GM21390 (cell line): ENCODE measurements around the gene C7orf57.
A peak's percentile ranks its signal among the peaks of the same experiment; 100 is the strongest.
"Not testable (repeated sequence)": the region's sequence is repeated elsewhere in the genome, so short reads cannot be mapped to it uniquely, and the experiment has no call there.

Source experiments
- ATAC-seq: cut with Tn5 transposase; IDR thresholded peaks from one replicate; pipeline ENCODE4 v1.9.1; 2021; ENCODE audit not compliant: unreplicated experiment

Gene C7orf57

GRCh38 chr7:48033922-48034321, 1.4 kb upstream of the C7orf57 start:
- no peak for ATAC-seq

DNA sequence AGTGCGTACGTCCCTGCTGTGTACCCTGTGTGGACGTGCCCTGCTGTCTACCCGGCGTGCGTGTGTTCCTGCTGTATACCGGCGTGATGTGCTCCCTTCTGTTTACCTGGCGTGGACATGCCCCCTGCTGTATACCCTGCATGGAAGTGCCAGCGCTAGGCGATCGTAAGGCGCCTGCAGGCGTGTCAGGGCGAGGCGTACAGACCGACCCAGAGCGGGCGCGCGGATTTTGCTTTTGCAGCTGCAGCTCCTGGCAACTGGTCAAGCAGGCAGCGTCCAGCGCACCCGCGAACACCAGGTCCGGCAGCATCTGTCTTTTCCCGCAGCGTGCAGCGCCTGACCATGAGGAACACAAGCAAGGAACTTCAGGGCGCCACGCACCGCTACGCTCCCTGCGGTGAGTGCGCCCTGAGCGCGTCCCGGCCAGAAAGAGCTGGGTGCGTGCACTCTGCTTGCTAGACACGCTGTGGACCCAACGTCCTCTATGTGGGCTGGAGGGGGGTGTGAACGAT, 680 bp downstream of the C7orf57 start:
- peak; percentile 10 for ATAC-seq

- no peak for ATAC-seq
These were observed 3.6 kb downstream of the C7orf57 start for GRCh38 chr7:48038815-48039506.

DNA sequence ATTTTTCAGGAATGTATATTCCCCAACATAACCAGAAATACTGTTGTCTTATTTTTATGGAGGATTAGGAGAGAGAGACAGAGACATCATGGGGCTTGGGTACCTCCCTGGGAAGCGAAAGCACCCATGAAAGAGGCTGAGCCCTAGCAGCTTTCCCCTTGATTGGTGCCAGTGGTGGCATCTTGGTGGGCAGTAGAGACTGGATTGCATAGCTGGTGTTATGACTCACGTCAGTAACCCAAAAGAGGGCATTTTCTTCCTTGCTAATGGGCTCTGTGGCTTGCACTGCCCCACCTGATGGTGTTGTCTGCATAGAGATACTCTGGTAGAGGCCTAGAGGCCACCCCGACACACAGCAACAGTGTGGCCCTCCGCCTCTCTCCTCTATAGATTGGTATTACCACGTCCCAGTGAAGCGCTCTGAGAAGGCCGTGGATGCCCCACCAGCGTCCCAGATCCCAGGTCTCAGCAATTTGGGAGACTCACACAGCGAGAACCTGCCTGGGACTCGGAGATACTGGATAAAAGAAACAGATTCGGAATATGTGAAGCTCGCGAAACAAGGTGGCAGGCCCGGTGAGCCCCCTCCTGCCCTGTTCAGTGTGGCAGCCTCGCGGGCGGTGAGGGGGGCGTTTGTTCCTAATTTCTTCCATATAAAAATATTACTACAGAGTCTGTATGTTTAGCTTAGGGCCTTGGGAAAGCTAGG, 5.8 kb downstream of the C7orf57 start:
- ATAC-seq = no peak

DNA sequence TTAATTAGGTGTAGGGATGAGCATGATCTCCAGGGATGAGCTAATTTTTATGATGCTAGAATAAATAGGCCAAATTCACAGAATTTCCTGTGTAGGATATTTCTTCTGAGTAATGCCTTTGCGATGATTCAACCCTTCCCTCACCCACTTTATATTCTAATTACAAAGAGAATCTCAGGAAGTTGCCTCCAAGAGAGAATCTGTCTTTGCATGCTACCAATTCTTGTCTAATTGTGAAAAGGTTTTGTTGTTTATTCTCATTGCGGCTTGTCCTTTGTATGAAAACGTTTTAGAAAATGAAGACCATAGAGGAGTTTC, 6.3 kb downstream of the C7orf57 start:
- ATAC-seq = no peak

DNA sequence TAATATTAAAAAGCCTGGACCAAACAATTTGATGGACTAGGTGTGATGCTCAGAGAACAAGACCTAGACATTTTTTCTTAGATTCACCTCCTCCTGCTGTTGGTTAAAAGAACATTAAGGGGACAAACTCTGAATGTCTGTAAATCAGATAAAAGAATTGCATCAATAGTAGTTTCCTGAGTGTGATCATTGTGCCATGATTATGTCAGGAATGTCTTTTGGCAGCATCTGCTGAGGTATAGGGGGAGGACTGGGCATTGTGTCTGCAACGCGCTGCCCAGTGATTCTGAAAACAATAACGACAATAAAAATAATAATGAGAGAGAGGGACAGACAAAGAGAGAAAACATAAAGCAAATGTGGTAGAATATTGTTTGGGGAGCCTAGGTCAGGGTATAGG, 6.9 kb downstream of the C7orf57 start:
- ATAC-seq = no peak

- no peak for ATAC-seq
These were observed 7.3 kb downstream of the C7orf57 start for GRCh38 chr7:48042636-48043035.

GRCh38 chr7:48045195-48045765, 9.9 kb downstream of the C7orf57 start:
- no peak for ATAC-seq

DNA sequence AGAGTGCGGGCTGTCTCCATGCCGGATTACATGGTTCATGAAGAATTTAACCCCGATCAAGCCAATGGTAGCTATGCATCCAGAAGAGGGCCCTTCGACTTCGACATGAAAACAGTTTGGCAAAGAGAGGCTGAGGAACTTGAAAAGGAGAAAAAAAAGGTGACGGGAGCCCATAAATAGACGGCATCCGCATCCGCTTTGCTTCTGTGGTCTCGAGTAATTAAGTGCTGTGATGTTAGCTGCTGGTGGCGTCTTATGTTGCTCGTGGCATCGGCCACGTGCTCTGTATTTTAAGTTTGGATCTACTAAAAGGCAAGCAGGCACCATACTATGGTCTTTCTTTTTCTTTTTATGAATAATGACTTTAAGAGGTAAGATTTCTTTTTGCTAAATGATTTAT, 11.1 kb downstream of the C7orf57 start:
- no peak for ATAC-seq

DNA sequence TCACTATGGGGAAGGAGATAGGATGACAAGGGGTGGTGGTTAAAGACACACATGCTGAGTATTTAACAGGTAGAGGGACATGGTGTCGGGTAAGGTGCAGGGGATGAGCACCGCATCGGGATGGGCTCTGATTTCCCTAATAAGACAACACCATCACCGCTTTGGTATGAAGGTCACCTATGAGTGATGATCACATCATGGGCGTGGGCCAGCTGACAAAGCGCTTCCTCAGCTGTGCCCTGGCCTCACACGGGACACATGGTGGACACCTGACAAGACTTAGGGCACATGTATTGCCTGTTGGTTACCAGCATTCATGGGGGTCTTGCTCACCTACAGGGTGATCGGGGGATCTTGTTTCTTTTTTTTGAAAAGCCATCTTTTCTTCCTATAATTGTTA, 12.8 kb downstream of the C7orf57 start:
- no peak for ATAC-seq

- ATAC-seq = no peak
These were observed 14.5 kb downstream of the C7orf57 start for GRCh38 chr7:48049850-48050249.

DNA sequence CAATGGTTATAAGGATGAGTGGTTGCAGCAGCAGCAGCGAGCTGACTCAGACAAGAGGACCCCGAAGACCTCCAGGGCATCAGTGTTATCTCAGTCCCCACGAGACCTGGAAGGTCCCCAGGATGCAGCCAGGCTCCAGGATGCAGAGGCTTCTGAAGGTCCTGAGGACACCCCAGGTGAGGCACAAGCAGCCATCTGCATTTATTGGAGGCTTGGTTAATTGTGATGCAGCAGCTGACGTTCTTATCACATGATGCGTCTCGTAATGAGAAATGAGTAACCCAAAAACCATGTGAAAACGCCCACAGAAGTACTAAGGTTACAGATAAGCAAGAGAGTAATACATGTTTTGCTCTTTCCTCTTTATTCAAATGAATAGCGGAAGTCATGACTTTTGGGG, 17.4 kb downstream of the C7orf57 start:
- no peak for ATAC-seq

- ATAC-seq = no peak
These were observed 18.4 kb downstream of the C7orf57 start for GRCh38 chr7:48053736-48054135.

GRCh38 chr7:48058990-48059389, 23.6 kb downstream of the C7orf57 start:
- no peak for ATAC-seq

DNA sequence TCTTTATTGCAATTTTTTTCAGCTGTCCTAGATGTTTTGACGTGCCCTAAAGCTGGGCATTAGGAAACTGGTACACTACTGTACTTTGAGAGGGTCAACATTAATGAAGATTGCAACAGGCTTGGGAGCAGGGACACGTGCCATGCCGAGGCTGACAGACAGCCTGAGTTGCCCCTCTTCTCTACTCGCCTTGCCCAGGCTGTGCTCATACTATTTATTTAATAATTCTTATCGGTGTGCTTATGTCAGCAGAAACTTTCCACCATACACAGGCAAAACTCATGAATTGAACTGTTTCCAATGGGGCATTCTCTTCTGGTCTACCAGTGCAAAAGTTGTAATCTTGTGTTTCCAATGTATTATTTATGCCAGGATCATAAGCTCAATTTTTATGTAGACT, 24.4 kb downstream of the C7orf57 start:
- ATAC-seq = no peak

DNA sequence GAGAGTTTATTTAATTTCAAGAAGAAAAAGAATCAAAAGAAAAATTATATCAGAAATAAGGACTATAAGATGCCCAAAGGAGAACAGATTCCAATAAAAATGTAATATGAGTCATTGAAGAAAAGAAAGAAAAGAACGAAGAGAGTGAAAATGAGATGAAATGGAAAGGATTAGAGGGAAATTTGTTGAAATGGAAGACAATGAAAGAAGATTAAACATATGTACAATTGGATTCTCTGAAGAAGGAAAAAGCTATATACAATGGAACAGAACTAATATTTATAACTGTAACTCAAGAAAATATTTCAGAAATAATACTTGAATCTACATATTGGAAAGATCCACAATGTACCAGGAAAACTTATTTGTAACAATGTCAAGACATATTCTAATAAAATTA, 28.6 kb downstream of the C7orf57 start:
- no peak for ATAC-seq

DNA sequence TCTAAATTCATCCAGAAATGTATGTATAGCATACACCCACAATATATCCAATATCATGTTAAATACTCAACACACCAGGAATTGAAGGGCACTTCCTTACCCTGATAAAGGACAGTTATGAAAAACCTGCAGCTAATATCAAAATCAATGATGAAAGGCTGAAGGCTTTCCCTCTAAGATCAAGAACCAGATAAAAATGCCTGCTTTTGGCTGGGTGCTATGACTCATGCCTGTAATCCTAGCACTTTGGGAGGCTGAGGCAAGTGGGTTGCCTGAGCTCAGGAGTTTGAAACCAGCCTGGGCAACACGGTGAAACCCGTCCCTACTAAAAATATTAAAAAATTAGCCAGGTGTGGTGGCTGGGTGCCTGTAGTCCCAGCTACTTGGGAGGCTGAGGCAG, 32.1 kb downstream of the C7orf57 start:
- ATAC-seq = no peak

GRCh38 chr7:48074204-48074654, 38.9 kb downstream of the C7orf57 start:
- no peak for ATAC-seq

DNA sequence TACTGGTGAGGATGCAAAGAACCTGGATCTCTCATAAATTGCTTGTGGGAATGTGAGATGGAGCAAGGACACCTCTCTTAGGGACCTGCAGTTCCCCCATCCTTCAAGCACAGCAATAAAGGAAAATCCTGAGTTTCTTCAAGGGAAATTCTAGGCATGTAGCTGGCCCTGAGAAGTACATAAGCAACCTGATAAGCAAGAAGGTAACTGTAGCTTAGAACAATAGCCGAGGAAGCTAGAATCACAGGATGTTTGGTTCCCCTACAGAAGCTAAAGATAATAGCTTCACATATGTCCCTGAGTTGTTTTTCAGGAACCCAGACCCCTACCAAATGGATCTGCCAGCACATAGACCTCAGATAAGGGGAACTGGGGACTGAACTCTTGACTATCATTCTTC, 42.1 kb downstream of the C7orf57 start:
- ATAC-seq = no peak

GRCh38 chr7:48078470-48078869, 43.1 kb downstream of the C7orf57 start:
- ATAC-seq = no peak

- ATAC-seq = not testable (repeated sequence)
These were observed 47.0 kb downstream of the C7orf57 start for GRCh38 chr7:48082378-48082777.

- no peak for ATAC-seq
These were observed 47.9 kb downstream of the C7orf57 start for GRCh38 chr7:48083114-48083830.
